Activated CD8-positive, alpha-beta memory T cell treated with anti-CD3 and anti-CD28 coated beads, Interleukin-2, amount 50 U/mL, for 48 hours (primary cell): Measurements from ENCODE around the gene GRAPL.
"Not testable (repeated sequence)": the region's sequence is repeated elsewhere in the genome, so short reads cannot be mapped to it uniquely, and the experiment has no call there.

Experiments used
- DNase-seq: peaks from one replicate; pipeline ENCODE4 v3.0.0-alpha.2; 2020

GRAPL gene

GRCh38 chr17:19137959-19138358, 10.6 kb downstream of the GRAPL start:
- DNase-seq = not testable (repeated sequence)

GRCh38 chr17:19141366-19142155, 14.2 kb downstream of the GRAPL start:
- not testable (repeated sequence) for DNase-seq

GRCh38 chr17:19142419-19142818, 15.0 kb downstream of the GRAPL start:
- peak; percentile 58 for DNase-seq

- DNase-seq = not testable (repeated sequence)
These were observed 15.8 kb downstream of the GRAPL start for GRCh38 chr17:19143097-19143777.

GRCh38 chr17:19144373-19144772, 17.0 kb downstream of the GRAPL start:
- not testable (repeated sequence) for DNase-seq

GRCh38 chr17:19145471-19145870, 18.1 kb downstream of the GRAPL start:
- not testable (repeated sequence) for DNase-seq

GRCh38 chr17:19150678-19151615, 23.6 kb downstream of the GRAPL start:
- not testable (repeated sequence) for DNase-seq

- DNase-seq = not testable (repeated sequence)
These were observed 30.2 kb downstream of the GRAPL start for GRCh38 chr17:19157628-19158027.

GRCh38 chr17:19158478-19158877, 31.1 kb downstream of the GRAPL start:
- not testable (repeated sequence) for DNase-seq

- not testable (repeated sequence) for DNase-seq
These were observed 31.5 kb downstream of the GRAPL start for GRCh38 chr17:19158938-19159337.

GRCh38 chr17:19161308-19162107, 34.1 kb downstream of the GRAPL start:
- DNase-seq = not testable (repeated sequence)

- DNase-seq = not testable (repeated sequence)
These were observed 35.2 kb downstream of the GRAPL start for GRCh38 chr17:19162384-19163216.

- not testable (repeated sequence) for DNase-seq
These were observed 47.0 kb downstream of the GRAPL start for GRCh38 chr17:19174422-19174821.

GRCh38 chr17:19175410-19175809, 48.0 kb downstream of the GRAPL start:
- DNase-seq = not testable (repeated sequence)

GRCh38 chr17:19181040-19181875, 53.9 kb downstream of the GRAPL start:
- DNase-seq = not testable (repeated sequence)

- not testable (repeated sequence) for DNase-seq
These were observed 60.8 kb downstream of the GRAPL start for GRCh38 chr17:19187883-19188869.

GRCh38 chr17:19188870-19189708, 61.7 kb downstream of the GRAPL start:
- not testable (repeated sequence) for DNase-seq
